Stimulated activated CD4-positive, alpha-beta T cell treated with anti-CD3 and anti-CD28 coated beads, TNF-alpha, amount 100 ng/mL, for 1 hour (primary cell): Measurements from ENCODE around the gene EMC8.

Source experiments
- DNase-seq, 3 donors: peaks; one replicate each; pipeline ENCODE4 v3.0.0-alpha.2; 2020; ENCODE audit warnings: low read depth in 3 of 3, low spot score in 1 of 3

Gene EMC8

GRCh38 chr16:85755929-85756768, 43.2 kb downstream of the EMC8 start:
- no peak for DNase-seq

GRCh38 chr16:85754413-85754812, 44.9 kb downstream of the EMC8 start:
- DNase-seq: no peak

GRCh38 chr16:85753976-85754375, 45.4 kb downstream of the EMC8 start:
- DNase-seq: no peak

GRCh38 chr16:85753559-85753958, 45.8 kb downstream of the EMC8 start:
- DNase-seq: no peak

GRCh38 chr16:85752511-85753420, 46.6 kb downstream of the EMC8 start:
- DNase-seq: no peak

- no peak for DNase-seq
Measured at GRCh38 chr16:85751698-85752501, 47.4 kb downstream of the EMC8 start.

- DNase-seq: no peak
Measured at GRCh38 chr16:85750827-85751697, 48.3 kb downstream of the EMC8 start, which contains the start of gene C16orf74. Gene C16orf74 (minus strand): TSS chr16:85751096. CDS start chr16:85735217, 15,879 bp downstream.

GRCh38 chr16:85750146-85750826, 49.1 kb downstream of the EMC8 start:
- DNase-seq: no peak

GRCh38 chr16:85749771-85750145, 49.6 kb downstream of the EMC8 start:
- no peak for DNase-seq

GRCh38 chr16:85746460-85747215, 52.7 kb downstream of the EMC8 start:
- no peak for DNase-seq

GRCh38 chr16:85738923-85739715, 60.2 kb downstream of the EMC8 start:
- no peak for DNase-seq

GRCh38 chr16:85736921-85737320, 62.4 kb downstream of the EMC8 start:
- DNase-seq: no peak

- DNase-seq: no peak
Measured at GRCh38 chr16:85735946-85736345, 63.4 kb downstream of the EMC8 start.

GRCh38 chr16:85735225-85735635, 64.1 kb downstream of the EMC8 start:
- DNase-seq: peak; percentile 4 to 31 (median 10)

- DNase-seq: no peak
Measured at GRCh38 chr16:85734311-85735017, 64.9 kb downstream of the EMC8 start.

- no peak for DNase-seq
Measured at GRCh38 chr16:85733839-85734170, 65.5 kb downstream of the EMC8 start.

GRCh38 chr16:85733155-85733838, 66.0 kb downstream of the EMC8 start:
- no peak for DNase-seq
